Measurements from ENCODE around the gene ADGRA1. TPM values are rescaled to one million over a fixed set of nuclear protein-coding genes. Genes with fewer than 3 reads are reported as not detected.
"Not testable (repeated sequence)": the region's sequence is repeated elsewhere in the genome, so short reads cannot be mapped to it uniquely, and the experiment has no call there.

Gene ADGRA1
- total RNA-seq, 4 donors from 2014 or later = 0.13 to 0.40 (median 0.29) TPM

DNA sequence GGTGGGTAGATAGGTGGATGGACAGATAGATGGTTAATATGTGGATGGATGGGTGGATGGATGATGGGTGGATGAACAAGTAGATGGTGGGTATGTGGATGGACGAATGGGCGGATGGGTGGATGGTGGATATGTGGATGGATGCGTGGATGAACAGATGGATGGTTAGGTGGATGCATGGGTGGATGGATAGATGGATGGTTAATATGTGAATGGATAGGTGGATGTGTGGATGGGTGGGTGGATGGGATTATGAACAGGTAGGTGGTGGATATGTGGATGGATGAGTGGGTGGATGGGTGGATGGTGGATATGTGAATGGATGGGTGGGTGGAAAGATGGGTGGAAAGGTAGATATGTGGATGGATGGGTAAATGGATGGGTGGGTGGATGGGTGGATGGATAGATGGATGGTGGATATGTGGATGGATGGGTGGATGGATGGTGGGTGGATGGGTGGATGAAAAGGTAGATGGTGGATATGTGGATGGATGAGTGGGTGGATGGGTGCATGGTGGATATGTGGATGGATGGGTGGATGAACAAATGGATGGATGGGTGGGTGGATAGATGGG is 87.1 kb downstream of the ADGRA1 start:
- no peaks in the 10 kb centered on the region for H3K36me3 ChIP-seq
- TF ChIP-seq POLR2A (IDR thresholded peaks at IDR 0.05) = no peak
- H3K27ac ChIP-seq = no peak overlapping the region
- no peak for DNase-seq
- H3K27me3 ChIP-seq = no peaks in the 10 kb centered on the region
- no peak overlapping the region for H3K4me3 ChIP-seq (replicated peaks in 1 of 3)
- no peaks in the 10 kb centered on the region for H3K4me1 ChIP-seq
- no peaks in the 10 kb centered on the region for H3K9me3 ChIP-seq
- intact Hi-C loops (cut with DNase I) = no loop called here
- 62 to 75% methylated on average over 3 of the region's 3 CpGs for WGBS, 2 donors

DNA sequence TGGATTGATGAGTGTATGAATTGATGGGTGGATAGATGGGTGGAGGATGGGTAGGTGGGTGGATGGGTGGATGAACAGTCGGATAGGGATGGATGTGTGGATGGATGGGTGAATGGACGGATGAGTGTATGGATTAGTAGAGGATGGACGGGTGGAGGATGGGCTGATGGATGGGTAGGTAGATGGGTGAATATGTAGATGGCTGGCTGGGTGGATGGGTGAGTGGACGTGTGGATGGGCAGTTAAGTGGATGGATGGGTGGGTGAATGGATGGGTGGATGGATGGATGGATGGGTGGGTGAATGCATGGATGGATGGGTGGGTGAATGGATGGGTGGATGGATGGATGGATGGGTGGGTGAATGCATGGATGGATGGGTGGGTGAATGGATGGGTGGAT is 87.9 kb downstream of the ADGRA1 start:
- H3K27me3 ChIP-seq; H3K4me3 ChIP-seq (replicated peaks in 1 of 3); H3K4me1 ChIP-seq; intact Hi-C loops (cut with DNase I); H3K36me3 ChIP-seq; H3K9me3 ChIP-seq; H3K27ac ChIP-seq; DNase-seq: not testable (repeated sequence)
- WGBS, 2 donors = 87 to 90% methylated on average over 4 of the region's 4 CpGs

DNA sequence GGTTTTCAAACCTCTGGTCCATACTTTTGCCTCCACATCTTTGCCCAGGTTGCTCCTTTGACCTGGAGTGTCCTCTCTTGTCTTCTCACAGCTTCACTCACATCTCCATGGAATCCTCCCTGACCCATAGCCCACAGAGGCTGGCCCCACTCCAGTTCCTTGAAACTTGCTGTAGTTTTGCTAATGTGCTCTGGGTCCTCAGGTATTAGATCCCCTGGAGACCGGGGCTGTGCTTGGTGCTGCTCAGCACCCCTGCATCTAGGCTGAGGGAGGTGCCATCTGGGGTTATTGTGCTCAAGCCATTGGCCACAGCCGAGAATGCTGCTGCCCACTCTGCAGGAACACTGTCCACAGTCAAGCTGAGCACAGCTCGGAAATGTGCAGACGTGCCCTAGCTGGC is 88.8 kb downstream of the ADGRA1 start:
- Histone ChIP-seq H3K4me3 (replicated peaks in 1 of 3) (no peak overlapping the region), H3K9me3 (no peaks in the 10 kb centered on the region), H3K27me3 (no peaks in the 10 kb centered on the region), H3K27ac (no peak overlapping the region), H3K4me1 (no peaks in the 10 kb centered on the region), H3K36me3 (no peaks in the 10 kb centered on the region)
- intact Hi-C loops (cut with DNase I) = no loop called here
- TF ChIP-seq, protein P1, sequence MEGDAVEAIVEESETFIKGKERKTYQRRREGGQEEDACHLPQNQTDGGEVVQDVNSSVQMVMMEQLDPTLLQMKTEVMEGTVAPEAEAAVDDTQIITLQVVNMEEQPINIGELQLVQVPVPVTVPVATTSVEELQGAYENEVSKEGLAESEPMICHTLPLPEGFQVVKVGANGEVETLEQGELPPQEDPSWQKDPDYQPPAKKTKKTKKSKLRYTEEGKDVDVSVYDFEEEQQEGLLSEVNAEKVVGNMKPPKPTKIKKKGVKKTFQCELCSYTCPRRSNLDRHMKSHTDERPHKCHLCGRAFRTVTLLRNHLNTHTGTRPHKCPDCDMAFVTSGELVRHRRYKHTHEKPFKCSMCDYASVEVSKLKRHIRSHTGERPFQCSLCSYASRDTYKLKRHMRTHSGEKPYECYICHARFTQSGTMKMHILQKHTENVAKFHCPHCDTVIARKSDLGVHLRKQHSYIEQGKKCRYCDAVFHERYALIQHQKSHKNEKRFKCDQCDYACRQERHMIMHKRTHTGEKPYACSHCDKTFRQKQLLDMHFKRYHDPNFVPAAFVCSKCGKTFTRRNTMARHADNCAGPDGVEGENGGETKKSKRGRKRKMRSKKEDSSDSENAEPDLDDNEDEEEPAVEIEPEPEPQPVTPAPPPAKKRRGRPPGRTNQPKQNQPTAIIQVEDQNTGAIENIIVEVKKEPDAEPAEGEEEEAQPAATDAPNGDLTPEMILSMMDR (IDR thresholded peaks at IDR 0.05) = no peak
- TF ChIP-seq POLR2A (IDR thresholded peaks at IDR 0.05) = no peak
- no peak for DNase-seq
- 85 to 97% methylated on average over 2 to 3 of the region's 4 CpGs for WGBS, 2 donors

DNA sequence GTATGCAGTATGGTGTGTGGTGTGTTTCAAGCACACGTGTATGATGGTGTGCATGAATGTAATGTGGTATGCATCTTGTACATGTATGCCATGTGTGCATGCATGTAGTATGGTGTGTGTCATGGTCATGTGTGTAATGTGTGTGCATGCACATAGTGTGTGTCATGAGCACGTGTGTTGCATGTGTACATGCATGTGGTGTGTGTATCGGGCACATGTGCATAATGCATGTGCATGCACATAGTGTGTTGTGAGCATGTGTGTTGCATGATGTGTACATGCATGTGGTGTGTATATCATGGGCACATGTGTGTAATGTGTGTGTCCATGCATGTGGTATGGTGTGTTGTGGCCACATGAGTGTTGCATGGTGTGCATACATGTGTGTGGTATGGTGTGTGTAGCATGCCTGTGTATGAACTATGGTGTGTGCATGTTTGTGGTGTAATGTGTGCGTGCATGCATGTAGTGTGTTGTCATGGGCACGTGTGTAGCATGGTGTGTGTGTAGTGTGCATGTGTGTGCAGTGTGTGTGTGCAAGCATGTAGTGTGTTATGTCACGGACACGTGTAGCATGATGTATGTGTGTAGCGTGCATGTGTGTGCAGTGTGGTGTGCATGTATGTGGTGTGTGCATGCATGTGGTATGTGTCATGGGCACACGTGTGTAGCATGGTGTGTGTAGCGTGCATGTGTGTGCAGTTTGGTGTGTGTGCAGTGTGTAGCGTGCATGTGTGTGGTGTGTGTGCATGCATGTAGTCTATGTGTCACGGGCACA is 89.8 kb downstream of the ADGRA1 start:
- H3K4me1 ChIP-seq = no peaks in the 10 kb centered on the region
- H3K27me3 ChIP-seq = no peaks in the 10 kb centered on the region
- intact Hi-C loops (cut with DNase I) = no loop called here
- H3K4me3 ChIP-seq (replicated peaks in 1 of 3) = no peak overlapping the region
- TF ChIP-seq, protein P1 (IDR thresholded peaks at IDR 0.05) = no peak
- TF ChIP-seq POLR2A (IDR thresholded peaks at IDR 0.05) = no peak
- 90 to 96% methylated on average over 12 of the region's 12 CpGs for WGBS, 2 donors
- H3K9me3 ChIP-seq = no peaks in the 10 kb centered on the region
- no peak overlapping the region for H3K27ac ChIP-seq
- no peak for DNase-seq
- no peaks in the 10 kb centered on the region for H3K36me3 ChIP-seq

DNA sequence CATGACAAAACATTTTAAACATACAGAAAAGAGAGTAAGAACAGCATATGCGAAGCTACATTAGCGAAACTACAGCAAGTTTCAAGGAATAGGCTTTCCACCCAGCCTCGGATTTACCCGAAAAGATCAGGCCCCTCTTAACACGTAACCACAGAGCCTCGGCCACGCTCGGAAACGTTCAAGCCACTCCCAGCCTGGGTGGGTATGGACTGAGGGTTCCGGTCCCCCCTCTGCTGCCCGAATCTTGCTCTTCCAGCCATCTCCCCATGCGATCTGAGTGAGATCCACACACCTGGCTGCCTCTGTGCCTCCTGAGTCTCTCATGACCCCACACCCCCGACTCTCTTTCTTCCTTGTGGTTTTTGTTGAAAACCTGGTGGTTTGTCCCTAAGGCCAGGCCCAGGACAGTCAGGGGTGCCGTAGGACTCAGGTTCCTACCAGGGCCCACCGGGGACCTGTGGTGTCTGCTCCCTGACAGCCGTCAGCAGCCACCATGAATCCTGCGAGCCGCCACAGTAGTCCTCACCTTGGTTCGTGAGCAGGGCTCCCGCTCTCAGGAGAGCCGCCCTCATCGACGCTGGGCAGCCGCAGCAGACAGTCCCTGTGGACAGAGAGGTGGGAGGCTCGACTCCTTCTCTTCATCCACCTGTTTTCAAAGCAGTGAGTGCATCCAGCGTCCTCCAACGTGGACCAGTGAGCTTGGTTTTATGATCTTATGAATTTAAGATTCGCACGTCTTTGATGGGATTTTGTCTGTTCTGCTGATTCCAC is 90.8 kb downstream of the ADGRA1 start:
- no peak for DNase-seq
- Histone ChIP-seq H3K27me3 (no peaks in the 10 kb centered on the region), H3K36me3 (no peaks in the 10 kb centered on the region), H3K9me3 (no peaks in the 10 kb centered on the region), H3K4me3 (replicated peaks in 1 of 3) (no peak overlapping the region), H3K4me1 (no peaks in the 10 kb centered on the region), H3K27ac (no peak overlapping the region)
- 94 to 96% methylated on average over 28 to 29 of the region's 29 CpGs for WGBS, 2 donors
- TF ChIP-seq, protein P1 (IDR thresholded peaks at IDR 0.05) = no peak
- TF ChIP-seq POLR2A (IDR thresholded peaks at IDR 0.05) = no peak
- intact Hi-C loops (cut with DNase I) = no loop called here

DNA sequence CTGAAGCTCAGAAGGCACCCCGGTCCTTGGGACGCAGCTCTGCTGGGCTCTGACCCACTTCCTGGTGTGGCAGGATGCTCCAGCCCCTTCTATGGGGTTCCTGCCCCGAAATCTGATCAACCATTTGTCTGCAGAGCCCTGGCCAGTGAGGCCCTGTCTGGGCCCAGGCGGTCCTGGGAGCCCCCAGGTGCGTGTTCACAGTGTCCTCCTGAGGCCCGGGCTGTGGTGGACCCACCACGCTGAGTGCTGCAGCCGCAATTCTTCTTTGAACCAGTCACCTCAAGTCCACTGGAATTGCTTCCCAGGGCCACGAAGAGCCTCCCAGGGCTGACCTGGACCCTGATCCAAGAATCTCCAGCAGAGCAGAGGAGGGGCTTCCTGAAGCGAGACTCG is 91.4 kb downstream of the ADGRA1 start:
- Histone ChIP-seq H3K4me3 (replicated peaks in 1 of 3) (no peak overlapping the region), H3K9me3 (no peaks in the 10 kb centered on the region), H3K36me3 (no peaks in the 10 kb centered on the region), H3K4me1 (no peaks in the 10 kb centered on the region), H3K27me3 (no peaks in the 10 kb centered on the region), H3K27ac (no peak overlapping the region)
- no peak for TF ChIP-seq POLR2A (IDR thresholded peaks at IDR 0.05)
- TF ChIP-seq, protein P1 (IDR thresholded peaks at IDR 0.05) = no peak
- 92 to 100% methylated on average over 2 to 10 of the region's 11 CpGs for WGBS, 2 donors
- no peak for DNase-seq
- intact Hi-C loops (cut with DNase I) = no loop called here
